ENCODE results near the gene SLX4IP.

- no peak for TF ChIP-seq POLR2A (IDR thresholded peaks at IDR 0.05; ENCODE audit: low read depth, low read length)
- TF ChIP-seq TAF1 (IDR thresholded peaks at IDR 0.05; ENCODE audit: borderline replicate concordance, low read depth, low read length): no peak
These were observed 222.3 kb downstream of the SLX4IP start for GRCh38 chr20:10657453-10657852.

All from GM12892 (cell line).